Measurements from ENCODE around the gene NECAB2. TPM values are rescaled to one million over a fixed set of nuclear protein-coding genes. Genes with fewer than 3 reads are reported as not detected.

Gene NECAB2
- total and polyA plus RNA-seq, 7 donors, result 0.04 to 0.13 (median 0.09) TPM; not detected in 4

DNA sequence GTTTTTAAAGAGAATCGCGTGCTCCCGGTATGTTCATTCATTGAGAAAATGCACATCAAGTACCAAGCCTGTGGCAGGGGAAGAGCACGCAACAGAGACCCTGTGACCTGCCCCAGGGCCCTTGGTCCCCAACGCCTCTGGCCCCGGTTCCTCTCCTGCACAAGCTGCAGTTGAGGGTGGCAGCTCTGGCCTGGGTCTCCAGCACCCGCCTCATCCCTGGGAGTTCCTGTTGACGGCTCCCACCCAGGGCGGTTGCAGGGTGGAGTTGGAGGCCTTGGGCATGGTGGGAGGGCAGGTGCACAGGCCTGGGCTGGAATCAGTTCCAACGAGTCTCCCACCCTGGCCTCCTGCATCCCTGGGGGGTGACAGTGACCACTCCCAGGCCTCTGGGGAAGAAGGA is 5.0 kb downstream of the NECAB2 start:
- H3K36me3 ChIP-seq (ENCODE audit: insufficient read depth in 1 of 2, low read depth in 1 of 2), result no peaks in the 10 kb centered on the region
- no peak for DNase-seq
- no peak overlapping the region for H3K27ac ChIP-seq
- no peak overlapping the region for H3K4me3 ChIP-seq
- no peaks in the 10 kb centered on the region for H3K9me3 ChIP-seq
- no peak for ATAC-seq
- intact Hi-C loops (cut with DNase I), result no loop called here
- no peaks in the 10 kb centered on the region for H3K27me3 ChIP-seq (ENCODE audit: insufficient read depth in 3 of 3, low read length in 2 of 3)
- TF ChIP-seq CTCF (IDR thresholded peaks at IDR 0.05), result no peak
- no peaks in the 10 kb centered on the region for H3K4me1 ChIP-seq
- 74 to 83% (median 75%) methylated on average over 10 of the region's 10 CpGs for WGBS, 3 donors

GRCh38 chr16:83973581-83974385 is 5.7 kb downstream of the NECAB2 start:
- intact Hi-C loops (cut with DNase I), result no loop called here
- TF ChIP-seq CTCF (IDR thresholded peaks at IDR 0.05), result no peak
- ATAC-seq (no peak), DNase-seq (no peak)
- Histone ChIP-seq H3K9me3 (no peaks in the 10 kb centered on the region), H3K27ac (no peak overlapping the region), H3K4me1 (no peaks in the 10 kb centered on the region), H3K27me3 (ENCODE audit: insufficient read depth in 3 of 3, low read length in 2 of 3) (no peaks in the 10 kb centered on the region), H3K36me3 (ENCODE audit: insufficient read depth in 1 of 2, low read depth in 1 of 2) (no peaks in the 10 kb centered on the region), H3K4me3 (no peak overlapping the region)
- WGBS, 3 donors, result 77 to 82% (median 77%) methylated on average over 22 of the region's 22 CpGs

DNA sequence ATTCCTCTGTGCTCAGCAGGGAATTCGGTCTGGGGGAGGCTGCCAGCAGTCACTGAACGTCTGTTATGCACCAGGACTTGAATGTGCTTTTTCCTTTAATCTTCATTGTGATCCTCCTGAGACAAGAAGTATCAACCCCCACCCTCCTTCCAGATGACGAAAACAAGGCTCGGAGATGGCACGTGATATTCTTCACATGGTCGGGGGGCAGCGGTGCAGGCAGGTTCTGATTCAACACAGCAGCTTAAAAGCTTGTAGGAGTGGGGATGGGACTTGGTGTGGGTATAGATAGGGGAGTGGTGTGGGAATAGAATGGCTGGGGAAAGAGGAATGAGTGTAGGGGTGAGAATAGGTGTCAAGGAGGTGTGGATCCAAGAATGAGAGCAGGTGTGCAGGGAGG is 6.4 kb downstream of the NECAB2 start:
- DNase-seq (no peak), ATAC-seq (no peak)
- Histone ChIP-seq H3K27ac (no peak overlapping the region), H3K4me1 (no peaks in the 10 kb centered on the region), H3K36me3 (ENCODE audit: insufficient read depth in 1 of 2, low read depth in 1 of 2) (no peaks in the 10 kb centered on the region), H3K27me3 (ENCODE audit: insufficient read depth in 3 of 3, low read length in 2 of 3) (no peaks in the 10 kb centered on the region), H3K4me3 (no peak overlapping the region), H3K9me3 (no peaks in the 10 kb centered on the region)
- 45 to 49% (median 45%) methylated on average over 7 of the region's 7 CpGs for WGBS, 3 donors
- TF ChIP-seq CTCF (IDR thresholded peaks at IDR 0.05), result no peak
- intact Hi-C loops (cut with DNase I), result no loop called here

- intact Hi-C loops (cut with DNase I), result loop anchor here in 1 of 2 donors (5.0 kb wide), 1 partner anchor 72 kb away; no protein-coding TSS in a partner anchor
- no peaks in the 10 kb centered on the region for H3K27me3 ChIP-seq (ENCODE audit: insufficient read depth in 3 of 3, low read length in 2 of 3)
- 79 to 84% (median 79%) methylated on average over 15 of the region's 15 CpGs for WGBS, 3 donors
- H3K4me1 ChIP-seq, result no peaks in the 10 kb centered on the region
- ATAC-seq, result no peak
- no peaks in the 10 kb centered on the region for H3K36me3 ChIP-seq (ENCODE audit: insufficient read depth in 1 of 2, low read depth in 1 of 2)
- H3K27ac ChIP-seq, result no peak overlapping the region
- no peak for TF ChIP-seq CTCF (IDR thresholded peaks at IDR 0.05)
- no peaks in the 10 kb centered on the region for H3K9me3 ChIP-seq
- no peak overlapping the region for H3K4me3 ChIP-seq
- no peak for DNase-seq
Measured at GRCh38 chr16:83975590-83976260, 7.7 kb downstream of the NECAB2 start.
